Amniotic epithelial cell (primary cell): Measurements from ENCODE around the gene TBCEL.
A peak's percentile ranks its signal among the peaks of the same experiment; 100 is the strongest.
"Not testable (repeated sequence)": the region's sequence is repeated elsewhere in the genome, so short reads cannot be mapped to it uniquely, and the experiment has no call there.

Experiments
- DNase-seq: peaks from one replicate; pipeline ENCODE4 v3.0.0-alpha.2; 2010; ENCODE audit warnings: low read depth

TBCEL gene

DNA sequence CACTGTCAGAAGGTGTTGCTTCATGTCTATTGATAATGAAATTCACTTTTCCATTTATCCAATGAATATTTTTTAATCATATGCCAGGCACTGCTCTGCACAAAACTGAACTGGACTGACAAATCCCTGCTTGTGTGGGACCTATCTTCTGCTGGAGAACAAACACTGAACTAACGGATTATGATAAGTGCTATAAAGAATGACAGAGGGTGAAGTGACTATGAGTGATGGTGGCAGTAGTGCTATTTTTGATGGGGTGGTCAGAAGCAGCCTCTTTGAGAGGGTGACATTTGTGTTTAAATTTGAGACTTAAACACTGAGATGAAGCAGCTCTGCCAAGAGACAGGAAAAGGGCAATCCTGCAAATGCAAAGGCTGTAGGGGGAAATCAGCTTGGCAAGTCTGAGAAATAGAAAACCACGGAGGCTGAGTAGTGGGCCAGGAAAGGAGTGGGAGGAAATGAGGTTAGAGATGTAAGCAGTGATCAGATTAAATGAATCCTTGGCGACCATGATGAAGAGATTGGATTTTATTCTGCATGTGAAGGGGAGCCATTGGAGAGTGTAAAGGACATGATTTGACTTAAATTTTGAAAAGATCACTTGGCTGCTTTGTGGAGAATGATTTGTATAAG lies 6.0 kb downstream of the TBCEL start:
- DNase-seq: no peak

DNA sequence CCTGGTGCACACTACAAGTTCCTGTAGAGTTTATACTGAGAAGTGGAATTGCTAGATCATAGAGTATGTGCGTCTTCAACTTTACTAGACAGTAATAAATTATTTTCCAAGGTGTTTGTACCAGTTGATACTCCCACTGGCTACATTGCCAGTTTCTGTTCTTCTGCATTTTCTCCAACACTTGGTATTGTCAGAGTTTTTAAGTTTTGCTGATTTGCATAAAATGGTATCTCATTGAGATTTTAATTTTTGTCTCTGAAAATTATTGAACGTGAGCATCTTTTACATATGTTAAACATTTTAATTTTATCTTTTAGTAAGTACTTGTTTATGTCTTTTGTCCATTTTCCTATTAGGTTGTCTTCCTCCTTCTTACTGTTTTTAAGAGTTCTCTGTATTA lies 7.3 kb downstream of the TBCEL start:
- no peak for DNase-seq

DNA sequence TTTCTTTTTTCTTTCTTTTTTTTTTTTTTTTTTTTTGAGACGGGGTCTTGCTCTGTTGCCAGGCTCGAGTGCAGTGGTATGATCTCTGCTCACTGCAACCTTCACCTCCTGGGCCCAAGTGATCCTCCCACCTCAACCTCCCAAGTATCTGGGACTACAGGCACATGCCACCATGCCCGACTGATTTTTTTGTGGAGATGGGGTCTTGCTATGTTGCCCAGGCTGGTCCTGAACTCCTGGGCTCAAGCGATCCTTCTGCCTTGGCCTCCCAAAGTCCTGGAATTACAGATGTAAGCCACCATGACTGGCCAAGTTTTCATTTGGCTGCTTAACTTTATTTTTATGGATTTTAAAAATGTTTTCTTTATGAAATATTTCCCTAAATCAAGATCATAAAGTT lies 7.7 kb downstream of the TBCEL start:
- DNase-seq: not testable (repeated sequence)

DNA sequence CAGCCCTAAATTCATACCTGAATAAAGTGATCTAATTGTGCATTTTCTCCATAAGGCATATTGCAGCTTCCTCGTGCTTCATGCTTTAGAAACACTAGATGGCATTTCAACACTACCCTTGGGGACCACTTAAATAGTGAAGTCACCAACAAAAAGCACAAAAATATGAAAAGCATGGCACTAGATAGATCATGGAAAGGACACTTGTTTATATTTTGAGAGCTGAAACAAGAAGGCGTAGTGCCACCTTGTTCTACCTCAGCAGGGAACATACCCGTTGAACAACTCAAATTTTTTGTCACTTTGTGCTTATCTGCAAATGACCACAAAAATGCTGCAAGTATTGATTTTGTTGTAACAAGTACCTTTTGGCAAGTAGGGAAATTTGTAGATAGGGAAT lies 8.6 kb downstream of the TBCEL start:
- no peak for DNase-seq

DNA sequence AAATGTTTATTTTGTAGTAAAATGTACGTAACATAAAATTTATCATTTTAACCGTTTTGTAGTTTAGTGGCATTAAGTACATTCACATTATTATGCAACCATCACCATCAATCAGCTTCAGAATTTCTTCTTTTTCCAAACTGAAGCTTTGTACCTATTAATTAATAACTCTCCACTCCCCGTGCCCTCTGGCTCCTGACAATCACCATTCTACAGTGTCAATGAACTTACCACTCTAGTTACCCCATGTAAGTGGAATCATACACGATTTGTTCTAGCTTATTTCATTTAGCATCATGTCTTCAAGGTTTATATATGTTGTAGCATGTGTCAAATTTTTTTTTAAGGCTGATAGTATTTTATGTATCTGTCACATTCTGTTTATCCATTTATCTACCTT lies 9.7 kb downstream of the TBCEL start:
- DNase-seq: no peak

DNA sequence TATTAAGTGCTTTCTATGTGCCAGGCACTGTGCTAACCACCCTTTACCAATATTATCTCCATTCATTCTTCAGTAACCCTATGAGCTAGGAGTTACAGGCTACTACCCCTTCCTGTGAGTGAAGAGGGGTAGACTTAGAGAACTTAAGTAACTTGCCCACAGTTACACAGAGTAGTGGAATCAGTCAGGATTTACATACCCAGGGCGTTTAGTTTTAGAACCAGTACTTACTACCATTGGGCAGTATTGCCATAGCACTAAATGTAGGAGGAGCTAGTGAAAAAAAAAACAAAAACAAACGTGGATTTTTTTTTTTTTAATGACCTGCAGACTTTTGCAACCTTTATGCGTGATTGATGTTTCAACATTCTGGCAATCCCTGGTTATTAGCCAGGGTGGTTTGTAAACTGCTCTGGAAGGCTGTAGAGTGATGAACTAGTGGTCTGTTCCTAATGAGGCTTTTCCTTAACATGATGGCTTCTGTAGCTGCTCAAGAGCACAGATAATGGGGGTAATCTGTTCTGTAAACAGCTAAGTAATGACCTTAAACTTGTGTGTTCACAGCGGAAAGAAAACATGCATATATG lies 11.4 kb downstream of the TBCEL start:
- DNase-seq: peak; percentile 58

DNA sequence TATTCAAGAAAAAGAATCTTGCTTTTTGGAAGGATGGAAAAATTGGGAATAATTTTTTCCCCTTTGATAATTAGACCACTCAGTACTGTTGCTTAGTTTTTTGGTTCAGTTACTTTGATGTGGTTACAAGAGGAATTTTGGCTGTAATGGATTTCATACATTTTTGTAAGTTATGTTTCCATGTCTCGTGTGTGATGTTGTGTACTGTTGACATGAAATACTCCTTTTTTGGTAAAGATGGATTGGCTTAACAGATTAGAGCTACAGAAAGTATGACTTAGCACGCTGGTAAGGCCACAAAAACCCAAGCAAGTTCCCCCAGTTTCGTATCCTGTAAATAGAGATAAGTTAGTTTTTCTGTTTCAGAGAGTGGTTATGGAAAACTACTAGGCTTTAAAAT lies 11.9 kb downstream of the TBCEL start:
- peak; percentile 56 for DNase-seq

DNA sequence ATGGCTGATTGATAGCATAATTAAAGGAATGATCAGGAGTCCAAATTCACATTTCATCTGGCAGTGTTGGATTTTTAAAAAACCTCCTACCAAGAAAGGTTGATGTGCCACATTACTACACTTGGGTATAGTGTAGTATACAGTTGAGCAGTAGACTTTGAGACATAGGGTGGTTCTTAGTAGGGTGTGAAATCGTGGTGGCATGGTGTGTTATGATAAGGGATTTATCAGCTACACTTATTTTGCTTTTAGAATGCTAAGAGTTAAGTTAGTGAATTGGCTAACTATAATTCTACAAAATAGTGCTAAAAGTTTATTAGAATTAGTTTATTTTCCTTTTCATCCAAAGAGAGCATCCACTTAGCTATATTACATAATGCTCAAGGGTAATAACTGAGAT lies 13.1 kb downstream of the TBCEL start:
- DNase-seq: no peak

DNA sequence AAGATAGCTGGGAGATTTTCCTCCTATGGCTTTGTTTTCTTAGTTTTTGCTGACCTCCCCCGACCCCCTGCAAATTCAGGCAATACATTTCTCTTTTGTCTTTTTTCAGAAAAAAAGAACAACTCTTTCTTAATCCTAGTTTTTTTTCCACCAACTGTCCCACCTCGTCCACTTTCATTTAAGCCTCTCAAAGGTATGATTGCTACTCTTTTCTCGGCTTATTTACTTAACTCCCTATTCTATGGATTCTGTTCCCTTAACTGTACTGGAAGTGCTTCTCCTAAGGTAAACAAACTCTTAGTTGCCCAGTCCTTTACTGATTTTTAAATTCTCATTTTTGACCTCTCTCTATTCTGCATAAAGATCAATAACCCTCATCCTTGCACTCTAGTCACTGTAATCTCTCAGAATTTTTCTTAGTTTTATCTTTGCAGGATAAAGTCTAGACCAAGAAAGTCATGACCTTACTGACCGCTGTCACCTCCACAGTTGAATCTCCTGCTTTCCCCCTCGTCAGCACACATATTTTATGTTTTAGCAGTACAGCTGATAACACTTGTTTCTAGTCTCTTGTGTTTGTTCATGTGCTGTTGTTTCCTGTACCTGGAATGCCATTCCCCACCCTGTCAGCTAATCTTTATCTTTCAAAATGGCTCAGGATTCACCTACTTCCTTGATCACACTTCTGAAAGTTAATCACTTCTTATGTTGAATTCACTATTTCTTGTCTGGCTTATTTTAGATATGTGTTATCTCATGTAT lies 14.9 kb downstream of the TBCEL start:
- DNase-seq: no peak

DNA sequence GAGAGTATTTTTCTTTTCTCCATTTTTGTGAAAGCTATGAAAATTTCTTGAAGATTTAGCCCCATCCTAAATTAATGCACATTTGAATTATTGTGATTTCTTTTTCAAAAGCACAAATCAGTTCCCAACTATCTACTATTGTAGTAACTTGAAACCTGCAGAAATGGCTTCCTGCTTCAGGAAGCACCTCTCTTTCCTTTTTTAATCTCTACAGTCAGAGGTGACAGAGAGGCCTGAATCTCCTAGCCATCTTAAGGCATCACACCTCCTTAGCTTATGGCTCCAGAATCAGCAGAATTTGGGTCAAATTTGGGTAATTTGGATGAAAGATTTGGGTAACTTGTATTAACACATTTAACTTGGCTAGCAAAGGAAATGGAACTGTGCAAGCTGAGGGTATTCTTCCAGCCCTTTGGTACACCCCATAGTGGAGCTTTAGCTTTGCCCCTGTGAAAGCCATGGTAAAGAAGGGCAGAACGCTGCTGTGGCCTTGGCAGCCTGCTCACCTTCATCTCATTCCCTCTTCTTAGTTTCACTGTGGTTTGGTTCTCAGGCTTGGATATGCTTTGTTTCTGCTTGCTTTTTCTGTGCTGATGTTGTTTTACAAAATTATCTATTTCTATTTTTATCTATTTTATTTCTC lies 16.2 kb downstream of the TBCEL start:
- DNase-seq: no peak

DNA sequence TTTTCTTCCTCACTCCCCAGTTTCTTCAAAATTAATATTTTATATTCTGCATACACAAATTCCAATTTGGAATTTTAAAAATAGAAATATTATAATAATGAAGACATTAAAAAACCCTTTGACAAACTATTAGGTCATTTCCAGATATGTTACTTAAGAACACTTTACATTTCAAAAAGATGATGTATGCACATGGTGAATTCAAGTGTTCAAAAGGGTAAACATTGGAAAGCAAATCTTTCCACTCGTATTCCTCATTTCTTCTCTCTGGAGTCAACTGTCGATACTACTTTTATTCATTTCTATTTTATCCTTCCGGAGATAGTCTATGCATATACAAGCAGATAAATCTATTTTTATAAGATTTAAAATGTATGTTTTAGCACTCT lies 16.7 kb downstream of the TBCEL start:
- no peak for DNase-seq

DNA sequence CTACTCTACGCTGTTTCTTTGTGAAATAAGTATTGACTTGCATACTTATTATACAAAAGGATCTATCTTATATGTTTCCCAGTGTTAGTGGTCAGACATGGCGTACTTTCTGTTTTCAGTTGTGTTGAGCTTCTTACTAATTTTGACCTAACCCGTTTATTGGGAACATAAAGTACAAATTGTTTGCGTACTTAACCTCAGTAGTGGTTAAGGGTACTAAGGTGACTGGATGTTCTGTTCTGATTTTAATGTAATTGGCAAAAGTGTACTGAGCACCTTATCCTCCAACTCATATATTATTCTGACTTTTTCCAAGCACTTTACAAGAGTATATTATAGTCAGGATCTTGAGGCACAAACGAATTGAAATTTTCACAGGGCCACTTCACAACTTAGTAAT lies 17.2 kb downstream of the TBCEL start:
- DNase-seq: no peak

DNA sequence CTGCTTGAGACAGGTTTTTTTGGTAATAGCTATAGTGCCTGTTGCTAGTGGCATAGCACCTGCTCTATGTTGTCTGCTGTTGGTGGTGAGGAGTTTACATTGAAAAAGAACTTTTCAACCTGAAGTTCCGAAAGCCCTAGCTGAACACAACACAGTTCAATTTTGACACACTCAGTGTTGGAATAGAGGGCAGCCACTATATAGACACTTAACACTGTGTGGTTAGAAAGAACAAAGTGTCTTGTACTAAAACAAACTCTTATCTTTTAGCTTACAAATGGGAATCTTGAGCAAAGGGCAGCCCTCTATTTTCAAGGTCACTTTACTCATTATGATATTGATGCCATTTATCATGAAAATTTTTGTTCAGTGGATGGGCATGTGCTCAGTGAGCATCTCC lies 18.4 kb downstream of the TBCEL start:
- no peak for DNase-seq

DNA sequence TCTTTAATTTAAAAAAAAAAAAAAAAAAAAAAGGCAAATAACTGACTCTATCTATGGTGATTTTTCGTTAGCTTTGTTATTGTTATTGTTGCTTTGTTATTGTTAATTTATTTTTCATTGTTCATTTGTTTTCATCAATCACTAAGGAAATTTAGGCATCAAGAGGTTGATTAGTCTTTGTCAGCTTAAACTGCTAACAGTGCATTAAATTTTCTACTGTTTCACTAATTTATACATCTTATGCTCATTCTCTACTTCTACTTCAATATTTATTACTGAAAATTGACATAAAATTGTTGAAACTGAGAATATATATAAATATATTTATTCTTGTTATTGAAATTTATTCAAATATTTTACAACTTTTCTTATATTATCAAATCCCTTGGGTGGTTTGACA lies 24.0 kb downstream of the TBCEL start:
- DNase-seq: no peak

DNA sequence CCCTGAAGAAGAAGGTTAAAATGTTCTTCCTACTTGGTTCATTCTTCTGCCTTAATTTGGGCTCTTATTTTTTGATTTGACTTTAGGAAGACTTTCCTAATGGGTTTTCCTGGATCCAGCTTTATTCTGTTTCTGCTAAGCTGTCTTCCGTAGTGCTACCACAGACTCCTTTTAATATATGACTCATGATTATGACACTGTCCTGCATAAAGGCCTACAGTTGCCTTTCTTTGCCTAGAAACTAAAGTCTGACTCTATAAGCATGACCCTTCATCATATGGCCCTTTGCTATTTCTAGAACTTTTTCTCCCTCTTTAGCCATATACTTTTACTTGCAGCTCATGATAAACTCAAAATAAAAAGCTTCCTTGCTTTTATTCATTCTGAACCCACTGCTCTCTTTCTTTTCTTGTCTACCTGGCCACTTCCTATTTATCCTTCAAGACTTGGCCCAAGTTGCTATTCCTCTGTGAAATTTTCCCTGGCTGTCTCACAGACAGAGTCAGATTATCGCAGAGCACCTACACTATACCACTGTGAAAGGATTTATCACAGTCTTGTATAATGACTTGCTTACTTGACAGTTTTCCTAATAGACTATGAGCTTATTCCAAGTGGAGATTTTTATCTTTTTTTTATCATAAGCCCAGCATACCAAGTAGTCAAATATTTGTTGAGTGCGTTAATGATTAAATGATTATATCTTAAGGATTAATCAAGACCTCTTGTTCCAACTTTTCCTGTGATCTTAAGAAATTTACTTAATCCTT lies 24.7 kb downstream of the TBCEL start:
- DNase-seq: peak; percentile 38

DNA sequence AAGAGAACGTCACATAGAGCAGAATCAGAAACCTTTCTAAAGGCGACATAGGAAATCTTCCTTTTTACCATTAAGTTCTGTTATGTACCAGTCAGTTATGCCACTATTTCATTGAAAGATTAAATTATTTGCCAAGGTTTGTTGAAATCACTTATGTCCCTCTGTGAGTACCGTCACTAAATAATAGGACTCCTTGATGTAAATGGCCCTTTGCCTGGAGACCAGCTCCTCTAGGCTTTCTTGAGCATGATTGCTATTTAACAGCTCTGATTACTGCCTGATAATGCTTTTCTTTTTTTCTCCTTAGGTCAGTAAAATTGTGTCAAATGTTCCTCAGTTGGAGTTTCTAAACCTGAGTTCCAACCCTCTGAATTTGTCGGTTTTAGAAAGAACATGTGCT lies 29.3 kb downstream of the TBCEL start:
- no peak for DNase-seq

DNA sequence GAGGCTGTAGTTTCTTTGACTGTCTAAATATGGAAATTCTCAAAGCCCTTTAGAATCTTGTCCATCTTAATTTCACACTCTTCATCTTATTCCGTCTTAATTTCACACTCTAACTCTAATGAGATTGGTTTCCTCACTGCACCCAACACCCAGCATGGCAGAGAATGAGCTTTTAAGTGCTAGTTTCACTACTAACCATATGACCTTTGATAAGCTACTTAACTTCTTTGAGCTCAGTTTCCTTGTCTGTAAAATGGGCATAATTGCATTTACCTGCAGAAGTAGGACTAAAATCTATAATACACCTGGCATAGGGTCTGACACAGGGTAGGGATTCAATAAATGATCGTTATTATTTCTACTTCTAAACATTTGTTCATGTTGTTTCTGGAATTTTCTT lies 30.4 kb downstream of the TBCEL start:
- no peak for DNase-seq

DNA sequence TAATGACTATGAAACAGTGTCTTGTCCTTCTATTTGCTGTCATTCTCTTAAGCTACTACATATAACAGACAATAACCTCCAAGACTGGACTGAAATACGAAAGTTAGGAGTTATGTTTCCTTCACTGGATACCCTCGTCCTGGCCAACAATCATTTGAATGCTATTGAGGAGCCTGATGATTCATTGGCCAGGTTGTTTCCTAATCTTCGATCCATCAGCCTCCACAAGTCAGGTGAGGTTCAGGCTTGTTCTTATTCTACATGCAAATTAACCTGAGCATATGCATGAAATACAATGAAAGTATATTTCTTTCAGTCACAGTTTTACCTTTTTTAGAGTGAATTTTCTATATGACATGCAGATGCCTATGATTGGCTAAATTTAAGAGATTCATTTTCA lies 31.2 kb downstream of the TBCEL start:
- DNase-seq: no peak

DNA sequence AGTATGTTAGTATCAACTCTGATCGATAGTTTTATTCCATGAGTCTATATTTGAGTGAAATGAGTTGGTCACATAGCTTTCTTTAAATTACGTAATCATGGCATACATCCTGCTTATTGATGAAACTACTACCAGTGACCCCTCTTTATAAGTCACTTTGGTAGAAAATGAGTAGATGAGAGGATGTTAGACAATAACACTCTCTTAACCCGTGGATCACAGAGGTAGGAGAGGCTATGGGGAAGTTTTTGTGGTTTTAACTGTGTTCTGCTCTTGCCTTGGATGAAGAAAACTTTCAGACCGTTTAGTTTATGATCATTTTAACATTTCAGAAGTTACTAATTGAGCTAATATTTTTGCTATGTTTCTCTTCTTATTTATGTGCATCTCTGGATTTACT lies 34.0 kb downstream of the TBCEL start:
- no peak for DNase-seq

DNA sequence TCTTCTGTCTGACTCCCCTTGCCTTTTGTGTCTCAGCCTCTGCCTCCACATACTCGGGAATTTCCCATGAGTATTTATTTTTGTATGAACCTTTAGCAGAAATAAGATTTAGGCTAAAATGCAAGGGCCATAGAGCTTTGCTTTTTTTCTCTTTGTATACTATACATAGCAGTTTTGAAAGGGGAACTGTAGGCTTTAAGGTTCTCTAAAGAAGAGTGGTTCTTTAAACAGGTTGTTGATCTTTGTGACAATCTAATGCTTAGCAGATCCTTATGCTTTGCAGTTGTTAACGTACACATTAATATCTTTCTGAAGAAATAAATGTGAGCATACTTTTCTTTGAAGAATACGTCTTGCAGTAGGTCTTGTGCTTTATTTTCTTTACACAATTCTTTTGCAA lies 35.0 kb downstream of the TBCEL start:
- no peak for DNase-seq

DNA sequence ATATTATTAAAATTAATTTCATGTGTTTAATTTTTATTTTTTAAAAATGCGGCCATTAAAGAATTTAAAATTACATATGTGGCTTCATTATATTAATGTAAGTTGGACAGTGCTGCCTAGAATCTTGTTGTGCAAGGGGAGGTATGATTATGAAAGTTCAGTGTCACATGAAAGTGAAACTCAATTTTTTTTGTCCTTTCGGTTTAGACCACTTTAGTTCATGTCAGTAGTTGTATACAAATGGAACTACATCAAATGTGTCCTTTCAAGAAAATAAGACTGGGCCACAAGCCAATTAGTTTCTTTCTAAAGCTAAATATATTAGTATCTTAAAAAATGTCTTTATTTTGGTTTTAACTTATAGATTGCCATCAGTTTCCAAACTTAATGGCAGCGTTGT lies 35.7 kb downstream of the TBCEL start:
- DNase-seq: no peak

DNA sequence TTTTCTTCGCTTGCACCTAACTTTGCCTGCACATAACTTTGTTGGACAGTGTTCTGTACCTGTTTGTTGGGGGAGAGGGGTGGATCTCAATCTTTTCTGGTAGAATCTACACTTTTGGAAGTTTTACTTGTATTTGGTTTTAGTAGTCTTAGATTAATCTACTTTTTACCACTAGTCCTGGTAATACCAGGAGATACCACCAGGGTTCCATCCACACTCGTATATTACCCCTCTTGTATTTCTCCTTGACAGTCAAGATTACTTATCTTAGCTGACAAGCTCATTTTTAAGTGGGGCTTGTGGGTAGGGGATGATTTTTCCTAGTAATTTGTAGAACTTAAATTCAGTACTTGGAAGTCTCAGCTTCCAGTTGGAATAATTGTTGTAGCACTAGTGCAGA lies 39.8 kb downstream of the TBCEL start:
- DNase-seq: no peak

DNA sequence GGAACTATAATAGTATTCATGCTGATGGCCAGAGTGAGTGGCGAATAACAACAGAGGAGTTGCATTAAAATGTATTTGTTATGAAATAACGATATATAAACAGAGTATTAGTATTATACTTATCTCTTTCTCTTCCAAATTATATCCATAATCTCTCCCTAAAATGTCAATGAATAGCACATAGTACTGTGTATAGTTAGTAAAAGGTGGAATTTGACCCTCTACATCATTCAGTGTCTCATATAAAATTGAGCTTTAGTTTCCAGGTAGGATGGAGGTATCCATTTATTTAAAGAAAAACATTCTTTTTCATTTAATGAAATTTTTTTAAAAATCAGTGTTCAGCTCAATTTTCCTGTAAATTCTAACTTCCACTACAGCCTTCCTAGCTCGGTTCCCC lies 42.7 kb downstream of the TBCEL start:
- DNase-seq: no peak
